Hematopoietic multipotent progenitor cell treated with erythropoietin and hydrocortisone succinate and interleukin-3 and kit ligand, for 17 days (in vitro differentiated cells): ENCODE results near the gene EVI5.
"Not testable (repeated sequence)": the region's sequence is repeated elsewhere in the genome, so short reads cannot be mapped to it uniquely, and the experiment has no call there.

Source experiments
- DNase-seq: peaks from one replicate; pipeline ENCODE4 v3.0.0-alpha.2; 2015; ENCODE audit warnings: low spot score

Gene EVI5

GRCh38 chr1:92690212-92690906 is 94.5 kb downstream of the EVI5 start:
- DNase-seq: no peak

GRCh38 chr1:92679980-92680379 is 104.9 kb downstream of the EVI5 start:
- no peak for DNase-seq

GRCh38 chr1:92663775-92664174 is 121.1 kb downstream of the EVI5 start:
- DNase-seq: no peak

GRCh38 chr1:92662048-92662447 is 122.9 kb downstream of the EVI5 start:
- DNase-seq: no peak

GRCh38 chr1:92657701-92658100 is 127.2 kb downstream of the EVI5 start:
- DNase-seq: no peak

GRCh38 chr1:92655197-92655801 is 129.6 kb downstream of the EVI5 start:
- no peak for DNase-seq

GRCh38 chr1:92653605-92654381 is 131.1 kb downstream of the EVI5 start:
- no peak for DNase-seq

GRCh38 chr1:92640686-92641085 is 144.2 kb downstream of the EVI5 start:
- DNase-seq: not testable (repeated sequence)

GRCh38 chr1:92638498-92638897 is 146.4 kb downstream of the EVI5 start:
- no peak for DNase-seq

GRCh38 chr1:92635203-92635602 is 149.7 kb downstream of the EVI5 start:
- not testable (repeated sequence) for DNase-seq

- no peak for DNase-seq
Observed at GRCh38 chr1:92623187-92623778, 161.6 kb downstream of the EVI5 start.

- DNase-seq: no peak
Observed at GRCh38 chr1:92619466-92620189, 165.3 kb downstream of the EVI5 start.

- DNase-seq: no peak
Observed at GRCh38 chr1:92601044-92601443, 183.9 kb downstream of the EVI5 start.

- no peak for DNase-seq
Observed at GRCh38 chr1:92599184-92599583, 185.7 kb downstream of the EVI5 start.

- DNase-seq: not testable (repeated sequence)
Observed at GRCh38 chr1:92589361-92589760, 195.5 kb downstream of the EVI5 start.

- no peak for DNase-seq
Observed at GRCh38 chr1:92587445-92587844, 197.5 kb downstream of the EVI5 start.

- DNase-seq: no peak
Observed at GRCh38 chr1:92585831-92586230, 199.1 kb downstream of the EVI5 start.

- not testable (repeated sequence) for DNase-seq
Observed at GRCh38 chr1:92584810-92585209, 200.1 kb downstream of the EVI5 start.

GRCh38 chr1:92583821-92584760 is 200.8 kb downstream of the EVI5 start:
- DNase-seq: no peak

- no peak for DNase-seq
Observed at GRCh38 chr1:92577261-92577895, 207.5 kb downstream of the EVI5 start.
